Measurements from ENCODE around the gene PFDN6. TPM values are rescaled to one million over a fixed set of nuclear protein-coding genes. Genes with fewer than 3 reads are reported as not detected.

PFDN6 gene
- polyA plus RNA-seq, 3 donors: 26.0 to 36.2 (median 28.4) TPM

- Histone ChIP-seq H3K9ac (ENCODE audit: insufficient read depth, low read length, poor library complexity, severe bottlenecking) (peak overlapping the region; percentile 60), H3K4me1 (ENCODE audit: control insufficient read depth in 1 of 2, insufficient read depth in 2 of 2, low read length in 2 of 2) (peaks cover 66 to 78% of the 10 kb centered on the region in 2 donors), H3K9me3 (replicated peaks in 1 of 2; ENCODE audit: control insufficient read depth in 1 of 2, insufficient read depth in 1 of 2, low read length in 2 of 2) (no peaks in the 10 kb centered on the region), H3K27ac (ENCODE audit: low read depth in 1 of 2, low read length in 2 of 2) (no peak overlapping the region), H2AFZ (ENCODE audit: insufficient read depth, low read depth, low read length, poor library complexity, severe bottlenecking) (no peak overlapping the region), H3K27me3 (ENCODE audit: control insufficient read depth in 2 of 2, insufficient read depth in 2 of 2, low read length in 2 of 2) (no peaks in the 10 kb centered on the region), H3K79me2 (ENCODE audit: insufficient read depth, low read length) (peaks cover 85% of the 10 kb centered on the region), H4K20me1 (ENCODE audit: insufficient read depth, low read length) (peaks cover 54% of the 10 kb centered on the region), H3K4me3 (replicated peaks in 1 of 3; ENCODE audit: low read depth in 2 of 3, low read length in 3 of 3) (peak overlapping the region; percentile 50 to 99 (median 89)), H3K4me2 (replicated peaks; ENCODE audit: extremely low read depth, low read length, poor library complexity, severe bottlenecking) (peak overlapping the region; percentile 82), H3K36me3 (replicated peaks in 1 of 2; ENCODE audit: control insufficient read depth in 1 of 2, insufficient read depth in 2 of 2, low read length in 2 of 2) (peaks cover 28 to 38% of the 10 kb centered on the region in 2 donors)
- Mint-ChIP-seq H3K9me3 (peaks cover 0 to 6% (median 1%) of the 10 kb centered on the region in 7 donors), H3K27ac (peak overlapping the region; percentile 6 to 100 (median 90)), H3K36me3 (peaks cover 31 to 43% of the 10 kb centered on the region in 2 donors), H3K4me3 (peak overlapping the region; percentile 98), H3K27me3 (ENCODE audit: low read depth in 3 of 3) (peaks cover 0 to 2% (median 1%) of the 10 kb centered on the region in 3 donors), H3K4me1 (peaks cover 75% of the 10 kb centered on the region)
- peak in 1 of 3 donors; percentile 32 for DNase-seq
- intact Hi-C loops (cut with micrococcal nuclease): loop anchor here in 1 of 2 donors (10.0 kb wide), 1 partner anchor 97 kb away; the partner anchor contains the start of genes CUTA and PHF1
- TF ChIP-seq, protein P1, sequence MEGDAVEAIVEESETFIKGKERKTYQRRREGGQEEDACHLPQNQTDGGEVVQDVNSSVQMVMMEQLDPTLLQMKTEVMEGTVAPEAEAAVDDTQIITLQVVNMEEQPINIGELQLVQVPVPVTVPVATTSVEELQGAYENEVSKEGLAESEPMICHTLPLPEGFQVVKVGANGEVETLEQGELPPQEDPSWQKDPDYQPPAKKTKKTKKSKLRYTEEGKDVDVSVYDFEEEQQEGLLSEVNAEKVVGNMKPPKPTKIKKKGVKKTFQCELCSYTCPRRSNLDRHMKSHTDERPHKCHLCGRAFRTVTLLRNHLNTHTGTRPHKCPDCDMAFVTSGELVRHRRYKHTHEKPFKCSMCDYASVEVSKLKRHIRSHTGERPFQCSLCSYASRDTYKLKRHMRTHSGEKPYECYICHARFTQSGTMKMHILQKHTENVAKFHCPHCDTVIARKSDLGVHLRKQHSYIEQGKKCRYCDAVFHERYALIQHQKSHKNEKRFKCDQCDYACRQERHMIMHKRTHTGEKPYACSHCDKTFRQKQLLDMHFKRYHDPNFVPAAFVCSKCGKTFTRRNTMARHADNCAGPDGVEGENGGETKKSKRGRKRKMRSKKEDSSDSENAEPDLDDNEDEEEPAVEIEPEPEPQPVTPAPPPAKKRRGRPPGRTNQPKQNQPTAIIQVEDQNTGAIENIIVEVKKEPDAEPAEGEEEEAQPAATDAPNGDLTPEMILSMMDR (IDR thresholded peaks at IDR 0.05): no peak
- WGBS (ENCODE audit: insufficient coverage): 0% methylated on average over 8 of the region's 27 CpGs
Measured at GRCh38 chr6:33317419-33317668, 27.9 kb downstream of the PFDN6 start.

- peak within 1 kb of the TSS; percentile 87 for H2AFZ ChIP-seq (ENCODE audit: insufficient read depth, low read depth, low read length, poor library complexity, severe bottlenecking)
- peak; percentile 95 to 97 (median 95) for DNase-seq
- peaks cover 31 to 43% of the 10 kb centered on the region in 2 donors for H3K36me3 Mint-ChIP-seq
- WGBS (ENCODE audit: insufficient coverage): under 1% methylated on average over 33 of the region's 44 CpGs
- peaks cover 0 to 6% (median 1%) of the 10 kb centered on the region in 7 donors for H3K9me3 Mint-ChIP-seq
- H3K4me1 Mint-ChIP-seq: peaks cover 71% of the 10 kb centered on the region
- TF ChIP-seq, protein P1 (IDR thresholded peaks at IDR 0.05): no peak
- peak within 1 kb of the TSS; percentile 77 for H3K27ac ChIP-seq (ENCODE audit: low read depth in 1 of 2, low read length in 2 of 2)
- H3K4me3 Mint-ChIP-seq: peak within 1 kb of the TSS; percentile 98
- H3K27me3 ChIP-seq (ENCODE audit: control insufficient read depth in 2 of 2, insufficient read depth in 2 of 2, low read length in 2 of 2): no peaks in the 10 kb centered on the region
- H4K20me1 ChIP-seq (ENCODE audit: insufficient read depth, low read length): peaks cover 49% of the 10 kb centered on the region
- peak within 1 kb of the TSS; percentile 97 to 100 (median 98) for H3K27ac Mint-ChIP-seq
- peaks cover 85% of the 10 kb centered on the region for H3K79me2 ChIP-seq (ENCODE audit: insufficient read depth, low read length)
- H3K9me3 ChIP-seq (replicated peaks in 1 of 2; ENCODE audit: control insufficient read depth in 1 of 2, insufficient read depth in 1 of 2, low read length in 2 of 2): no peaks in the 10 kb centered on the region
- peaks cover 62 to 74% of the 10 kb centered on the region in 2 donors for H3K4me1 ChIP-seq (ENCODE audit: control insufficient read depth in 1 of 2, insufficient read depth in 2 of 2, low read length in 2 of 2)
- peaks cover 0 to 2% (median 1%) of the 10 kb centered on the region in 3 donors for H3K27me3 Mint-ChIP-seq (ENCODE audit: low read depth in 3 of 3)
- peaks cover 28 to 38% of the 10 kb centered on the region in 2 donors for H3K36me3 ChIP-seq (replicated peaks in 1 of 2; ENCODE audit: control insufficient read depth in 1 of 2, insufficient read depth in 2 of 2, low read length in 2 of 2)
- peak within 1 kb of the TSS; percentile 60 for H3K9ac ChIP-seq (ENCODE audit: insufficient read depth, low read length, poor library complexity, severe bottlenecking)
- peak within 1 kb of the TSS; percentile 82 for H3K4me2 ChIP-seq (replicated peaks; ENCODE audit: extremely low read depth, low read length, poor library complexity, severe bottlenecking)
- intact Hi-C loops (cut with micrococcal nuclease): loop anchor here in 1 of 2 donors (10.0 kb wide), 1 partner anchor 97 kb away; the partner anchor contains the start of genes CUTA and PHF1
- peak within 1 kb of the TSS; percentile 50 to 99 (median 89) for H3K4me3 ChIP-seq (replicated peaks in 1 of 3; ENCODE audit: low read depth in 2 of 3, low read length in 3 of 3)
Measured at GRCh38 chr6:33317669-33318425, 28.4 kb downstream of the PFDN6 start, which contains the start of gene ZBTB22. TSS of gene ZBTB22 (minus strand) at chr6:33317744. CDS start at chr6:33316916, 828 bp downstream.
